Activated B cell treated with CpG ODN at 0.5 μM for 24 hours (primary cell): Measurements from ENCODE around the gene KCTD3. TPM values are rescaled to one million over a fixed set of nuclear protein-coding genes. Genes with fewer than 3 reads are reported as not detected.

Experiments used
- ATAC-seq: fragments of 200-7000 bp; cut with Tn5 transposase; one replicate; pipeline ENCODE4 v1.10.0; 2021; ENCODE audit warnings: low read depth, mild to moderate bottlenecking, moderate library complexity
- CTCF ChIA-PET: fragments of 350-600 bp; sonication (Branson Sonifier 250); formaldehyde crosslinking; loops from one replicate; lab custom pipeline; 2021; ENCODE audit warnings: antibody characterized with exemption; lab: Charles Lee
- POLR2A ChIA-PET: fragments of 350-600 bp; sonication (Branson Sonifier 250); formaldehyde crosslinking; loops from one replicate; lab custom pipeline; 2021; ENCODE audit warnings: antibody characterized with exemption; lab: Charles Lee
- DNase-seq: peaks from one replicate; pipeline ENCODE4 v3.0.0; 2022
- H3K27ac Mint-ChIP-seq: one replicate; pipeline ENCODE4 v1.8.0; 2020; ENCODE audit warnings: mixed read lengths
- H3K27me3 Mint-ChIP-seq: one replicate; pipeline ENCODE4 v1.8.0; 2021; ENCODE audit warnings: mixed read lengths
- H3K36me3 Mint-ChIP-seq: one replicate; pipeline ENCODE4 v1.8.0; 2021; ENCODE audit warnings: low read depth, mixed read lengths
- H3K4me1 Mint-ChIP-seq: one replicate; pipeline ENCODE4 v1.8.0; 2021; ENCODE audit warnings: mixed read lengths
- H3K4me3 Mint-ChIP-seq: one replicate; pipeline ENCODE4 v1.8.0; 2020; ENCODE audit warnings: mild to moderate bottlenecking, mixed read lengths
- H3K9me3 Mint-ChIP-seq: one replicate; pipeline ENCODE4 v1.8.0; 2020; ENCODE audit warnings: mixed read lengths
- intact Hi-C: fragments of 100-400 bp; cut with micrococcal nuclease; formaldehyde crosslinking; loops from one replicate; pipeline ENCODE4 v1.15.1; 2024
- total RNA-seq: library from RNA; stranded (reverse); gene quantifications from 2 replicates; pipeline ENCODE4 v1.2.3, GENCODE V29; 2022
- TF ChIP-seq, protein P1 (sequence below): fragments of 200-600 bp; IDR thresholded peaks from one replicate; pipeline ENCODE4 v1.8.0; 2022; ENCODE audit warnings: antibody characterized with exemption, mild to moderate bottlenecking

The KCTD3 gene
- total RNA-seq, 1 donor from 2014 or later, result 5.8 TPM

DNA sequence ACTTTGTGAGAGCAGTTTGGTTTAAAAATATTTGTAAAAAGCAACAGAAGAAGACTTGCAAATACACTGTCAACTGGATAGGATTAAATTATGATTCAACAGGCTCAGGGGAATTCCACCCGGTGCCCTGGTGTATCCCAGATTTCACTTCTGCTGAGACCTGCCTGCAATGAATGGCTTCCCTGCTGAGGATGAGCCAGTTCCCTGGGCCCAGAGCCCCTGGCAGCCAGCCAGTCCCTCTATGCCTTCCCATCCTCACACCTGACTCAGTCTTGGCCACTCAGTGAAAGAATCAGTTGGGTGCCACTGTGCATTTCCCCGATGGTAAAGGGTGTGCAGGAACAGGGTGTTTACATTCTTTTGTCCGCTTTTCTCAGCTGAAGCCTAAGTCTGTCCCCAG, 64.4 kb downstream of the KCTD3 start:
- Mint-ChIP-seq H3K36me3 (no peaks in the 10 kb centered on the region), H3K4me1 (no peaks in the 10 kb centered on the region), H3K9me3 (peaks cover 2% of the 10 kb centered on the region), H3K4me3 (no peak overlapping the region), H3K27me3 (no peaks in the 10 kb centered on the region), H3K27ac (no peak overlapping the region)
- TF ChIP-seq, protein P1, sequence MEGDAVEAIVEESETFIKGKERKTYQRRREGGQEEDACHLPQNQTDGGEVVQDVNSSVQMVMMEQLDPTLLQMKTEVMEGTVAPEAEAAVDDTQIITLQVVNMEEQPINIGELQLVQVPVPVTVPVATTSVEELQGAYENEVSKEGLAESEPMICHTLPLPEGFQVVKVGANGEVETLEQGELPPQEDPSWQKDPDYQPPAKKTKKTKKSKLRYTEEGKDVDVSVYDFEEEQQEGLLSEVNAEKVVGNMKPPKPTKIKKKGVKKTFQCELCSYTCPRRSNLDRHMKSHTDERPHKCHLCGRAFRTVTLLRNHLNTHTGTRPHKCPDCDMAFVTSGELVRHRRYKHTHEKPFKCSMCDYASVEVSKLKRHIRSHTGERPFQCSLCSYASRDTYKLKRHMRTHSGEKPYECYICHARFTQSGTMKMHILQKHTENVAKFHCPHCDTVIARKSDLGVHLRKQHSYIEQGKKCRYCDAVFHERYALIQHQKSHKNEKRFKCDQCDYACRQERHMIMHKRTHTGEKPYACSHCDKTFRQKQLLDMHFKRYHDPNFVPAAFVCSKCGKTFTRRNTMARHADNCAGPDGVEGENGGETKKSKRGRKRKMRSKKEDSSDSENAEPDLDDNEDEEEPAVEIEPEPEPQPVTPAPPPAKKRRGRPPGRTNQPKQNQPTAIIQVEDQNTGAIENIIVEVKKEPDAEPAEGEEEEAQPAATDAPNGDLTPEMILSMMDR, result no peak
- DNase-seq (no peak), ATAC-seq (no peak)
- ChIA-PET CTCF (no interaction called here), POLR2A (no interaction called here)
- intact Hi-C loops, result no loop called here

DNA sequence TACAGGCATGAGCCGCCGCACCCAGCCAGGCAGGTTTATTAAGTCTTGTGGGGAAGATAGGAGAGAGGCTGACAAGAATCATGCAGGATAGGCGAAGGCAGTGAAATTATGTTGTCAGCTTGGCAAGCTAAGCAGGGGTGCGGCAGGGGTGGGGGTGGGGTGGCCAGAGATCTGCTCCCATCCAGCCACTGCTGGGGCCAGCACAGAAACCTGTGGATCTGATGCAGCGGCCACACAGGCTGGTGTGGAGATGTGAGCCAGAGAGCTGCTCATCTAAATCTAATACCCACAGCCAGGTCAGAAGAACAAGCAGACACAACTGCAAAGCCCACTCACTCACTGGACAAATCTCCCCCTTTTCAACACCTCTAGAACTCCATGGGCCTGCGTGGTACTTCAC, 68.7 kb downstream of the KCTD3 start:
- ChIA-PET POLR2A (no interaction called here), CTCF (no interaction called here)
- TF ChIP-seq, protein P1, result no peak
- H3K4me3 Mint-ChIP-seq, result no peak overlapping the region
- H3K27ac Mint-ChIP-seq, result no peak overlapping the region
- H3K36me3 Mint-ChIP-seq, result no peaks in the 10 kb centered on the region
- H3K4me1 Mint-ChIP-seq, result no peaks in the 10 kb centered on the region
- no peak for ATAC-seq
- DNase-seq, result no peak
- no peaks in the 10 kb centered on the region for H3K27me3 Mint-ChIP-seq
- no peaks in the 10 kb centered on the region for H3K9me3 Mint-ChIP-seq
- intact Hi-C loops, result no loop called here

DNA sequence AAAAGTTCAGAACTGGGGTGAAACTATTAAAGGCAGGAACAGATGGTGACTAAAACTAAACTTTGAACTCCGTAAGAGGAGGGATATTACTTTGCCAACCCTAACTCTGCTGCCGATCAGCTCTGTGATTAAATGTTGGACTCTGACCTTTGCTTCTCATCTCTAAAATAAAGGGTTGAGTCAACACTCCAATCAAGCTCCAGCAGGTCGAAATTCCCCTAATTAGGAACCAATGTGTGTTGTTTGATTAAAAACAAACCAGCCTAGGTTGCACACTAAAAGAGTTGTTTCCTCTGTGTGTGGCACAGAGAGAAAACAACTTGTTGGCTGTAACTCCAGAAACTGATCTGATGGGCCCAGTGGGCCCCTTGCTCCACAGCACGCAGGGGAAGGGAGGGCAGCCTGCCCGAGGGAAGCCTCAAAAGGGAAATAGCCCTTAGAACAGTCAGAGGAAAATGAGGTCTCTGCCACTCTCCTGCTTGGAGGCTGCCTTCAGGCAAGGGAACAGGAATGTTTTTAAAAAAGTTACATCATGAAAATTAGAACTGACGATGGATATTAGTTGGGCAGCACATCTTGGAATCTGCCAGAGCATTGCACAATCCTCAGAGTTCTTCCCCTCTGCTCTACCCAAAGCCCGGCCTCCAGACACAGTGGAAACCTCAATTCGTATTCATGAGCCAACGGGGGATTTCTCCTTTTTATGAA, 69.3 kb downstream of the KCTD3 start:
- no peak for DNase-seq
- no peak overlapping the region for H3K27ac Mint-ChIP-seq
- H3K9me3 Mint-ChIP-seq, result no peaks in the 10 kb centered on the region
- CTCF ChIA-PET, result no interaction called here
- POLR2A ChIA-PET, result no interaction called here
- TF ChIP-seq, protein P1, result no peak
- ATAC-seq, result no peak
- H3K4me3 Mint-ChIP-seq, result no peak overlapping the region
- H3K4me1 Mint-ChIP-seq, result no peaks in the 10 kb centered on the region
- no peaks in the 10 kb centered on the region for H3K36me3 Mint-ChIP-seq
- H3K27me3 Mint-ChIP-seq, result no peaks in the 10 kb centered on the region
- intact Hi-C loops, result no loop called here

DNA sequence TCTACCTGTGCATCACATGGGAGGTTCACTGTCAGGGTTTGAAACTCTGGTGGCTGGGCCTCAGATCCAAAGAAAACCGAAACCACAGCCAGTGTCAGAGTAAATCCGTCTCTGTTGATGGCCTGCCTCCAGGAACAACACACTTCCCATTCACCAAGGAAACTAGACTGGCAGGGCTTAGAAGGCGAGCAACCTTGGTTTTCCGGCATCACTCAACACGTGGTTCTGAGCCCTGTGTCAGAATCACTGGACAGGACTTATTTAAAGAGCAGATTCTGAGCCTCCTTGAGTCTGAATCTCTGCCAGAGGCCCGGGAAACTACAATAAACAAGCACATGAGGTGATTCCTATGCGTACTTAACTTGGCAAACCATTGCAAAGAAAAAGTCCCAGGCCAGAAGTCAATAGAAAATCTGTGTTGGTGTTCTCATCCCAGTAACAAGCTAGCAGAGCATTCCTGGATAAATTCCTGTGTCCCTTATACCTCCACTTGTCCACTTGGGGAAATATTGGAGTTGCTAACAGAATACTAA, 70.0 kb downstream of the KCTD3 start:
- Mint-ChIP-seq H3K4me1 (no peaks in the 10 kb centered on the region), H3K4me3 (no peak overlapping the region), H3K9me3 (no peaks in the 10 kb centered on the region), H3K36me3 (no peaks in the 10 kb centered on the region), H3K27me3 (no peaks in the 10 kb centered on the region), H3K27ac (no peak overlapping the region)
- POLR2A ChIA-PET, result no interaction called here
- CTCF ChIA-PET, result no interaction called here
- intact Hi-C loops, result no loop called here
- ATAC-seq (no peak), DNase-seq (no peak)
- TF ChIP-seq, protein P1, result no peak

DNA sequence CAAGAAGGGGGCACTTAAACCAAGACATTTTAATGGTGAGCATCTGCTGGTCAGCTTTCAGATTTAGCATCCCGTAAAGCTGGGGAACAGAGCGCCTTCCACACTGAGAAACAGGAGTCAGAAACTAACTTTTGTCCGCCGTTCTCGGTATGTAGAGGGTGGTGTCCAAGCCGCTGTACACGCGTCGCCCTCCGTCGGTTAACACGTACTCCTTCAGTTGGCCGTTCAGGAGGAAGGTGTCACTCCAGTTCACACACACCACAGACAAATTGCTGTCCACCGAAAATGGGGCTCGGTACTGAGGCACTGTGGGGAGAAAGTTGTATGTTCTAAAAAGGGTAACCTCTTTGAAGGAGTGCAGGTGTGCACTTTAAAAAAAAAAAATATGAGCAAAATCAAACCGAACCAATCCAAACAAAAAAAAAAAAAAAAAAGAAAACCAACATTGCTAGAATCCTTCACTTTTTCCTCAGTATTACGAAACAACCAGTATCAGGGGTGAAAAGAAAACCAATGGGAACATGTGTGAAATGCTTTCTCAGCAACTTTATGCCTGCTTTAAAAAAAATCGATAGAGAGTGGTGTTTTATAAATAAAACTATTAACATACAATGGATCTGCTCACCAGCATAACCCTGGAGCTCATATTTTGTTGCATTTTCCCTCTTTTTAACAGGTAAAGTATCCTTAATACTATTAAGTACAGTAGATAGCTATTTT, 73.5 kb downstream of the KCTD3 start:
- intact Hi-C loops, result no loop called here

More for the DNA sequence above, 73.5 kb downstream of the KCTD3 start:
- H3K27ac Mint-ChIP-seq, result no peak overlapping the region
- H3K36me3 Mint-ChIP-seq, result no peaks in the 10 kb centered on the region
- no peaks in the 10 kb centered on the region for H3K27me3 Mint-ChIP-seq
- TF ChIP-seq, protein P1, result no peak
- H3K4me3 Mint-ChIP-seq, result no peak overlapping the region
- no peaks in the 10 kb centered on the region for H3K4me1 Mint-ChIP-seq
- DNase-seq (no peak), ATAC-seq (no peak)
- ChIA-PET CTCF (no interaction called here), POLR2A (no interaction called here)
- H3K9me3 Mint-ChIP-seq, result no peaks in the 10 kb centered on the region
